Measurements from ENCODE around the gene ACY1.

GRCh38 chr3:51988286-51989146 lies 5.2 kb downstream of the ACY1 start:
- no peak for TF ChIP-seq POLR2A (IDR thresholded peaks at IDR 0.05)
- TF ChIP-seq CTCF (IDR thresholded peaks at IDR 0.05): no peak

All from right lobe of liver (tissue), 4 donors.